Caco-2 (cell line): ENCODE data around the gene RNF121. TPM values are rescaled to one million over a fixed set of nuclear protein-coding genes. Genes with fewer than 3 reads are reported as not detected.
A peak's percentile ranks its signal among the peaks of the same experiment; 100 is the strongest.

ENCODE experiments used
- BruUV-seq: library from RNA; stranded (reverse); fragments of 400-500 nt; replicated peaks from 2 replicates; lab custom pipeline; 2021; lab: Mats Ljungman, UMichigan
- CTCF ChIA-PET: fragments of 300-600 bp; sonication (Branson Sonifier 250); formaldehyde crosslinking; loops from one replicate; lab custom pipeline; 2022; ENCODE audit warnings: antibody characterized with exemption; lab: Charles Lee
- POLR2A ChIA-PET: fragments of 300-600 bp; sonication (Branson Sonifier 250); formaldehyde crosslinking; loops from one replicate; lab custom pipeline; 2022; ENCODE audit warnings: antibody characterized with exemption; lab: Charles Lee
- DNase-seq, 2 experiments: peaks; one replicate each; pipeline versions ENCODE4 v3.0.0 to v3.0.0-alpha.2; 2020 to 2022
- H3K27me3 ChIP-seq: replicated peaks from 2 replicates; pipeline ENCODE4 v1.6.0; 2011; ENCODE audit warnings: low read length; ENCODE audit not compliant: control insufficient read depth, insufficient read depth
- H3K36me3 ChIP-seq: 2 replicates; pipeline ENCODE4 v1.5.1; 2011; ENCODE audit warnings: low read length; ENCODE audit not compliant: control insufficient read depth, insufficient read depth
- H3K4me1 ChIP-seq: fragments of 250-450 bp; sonication (Bioruptor Pico); 2 replicates; pipeline ENCODE4 v1.5.1; 2020; ENCODE audit warnings: mild to moderate bottlenecking
- H3K4me3 ChIP-seq: 2 replicates; pipeline ENCODE4 v1.5.1; 2011; ENCODE audit warnings: low read depth, mild to moderate bottlenecking, control low read depth, low read length
- H3K9me3 ChIP-seq: fragments of 250-450 bp; sonication (Bioruptor Pico); 2 replicates; pipeline ENCODE4 v1.5.1; 2020; ENCODE audit warnings: mild to moderate bottlenecking, moderate library complexity
- H3K27ac Mint-ChIP-seq: one replicate; pipeline ENCODE4 v1.8.0; 2022; ENCODE audit warnings: mixed read lengths; ENCODE audit not compliant: unreplicated experiment
- H3K27me3 Mint-ChIP-seq: one replicate; pipeline ENCODE4 v1.8.0; 2022; ENCODE audit warnings: mixed read lengths; ENCODE audit not compliant: insufficient read depth, unreplicated experiment
- H3K36me3 Mint-ChIP-seq: one replicate; pipeline ENCODE4 v1.8.0; 2022; ENCODE audit warnings: mild to moderate bottlenecking, mixed read lengths; ENCODE audit not compliant: insufficient read depth, unreplicated experiment
- H3K4me1 Mint-ChIP-seq: one replicate; pipeline ENCODE4 v1.8.0; 2022; ENCODE audit warnings: low read depth, mixed read lengths; ENCODE audit not compliant: unreplicated experiment
- H3K4me3 Mint-ChIP-seq: one replicate; pipeline ENCODE4 v1.8.0; 2022; ENCODE audit warnings: mild to moderate bottlenecking, moderate library complexity, mixed read lengths; ENCODE audit not compliant: unreplicated experiment
- H3K9me3 Mint-ChIP-seq: one replicate; pipeline ENCODE4 v1.8.0; 2022; ENCODE audit warnings: mixed read lengths; ENCODE audit not compliant: unreplicated experiment
- intact Hi-C: fragments of 100-400 bp; cut with micrococcal nuclease; formaldehyde crosslinking; loops from one replicate; pipeline ENCODE4 v1.10.0; 2022; ENCODE audit not compliant: unreplicated experiment
- total RNA-seq: library from RNA; stranded (reverse); gene quantifications from 2 replicates; pipeline ENCODE4 v1.2.3, GENCODE V29; 2022
- TF ChIP-seq, protein P1 (sequence below), 2 experiments: fragments of 200-600 bp in 1 of 2; IDR thresholded peaks; 1 replicate in 1 of 2; 2 replicates in 1 of 2; pipeline versions ENCODE4 v1.5.1 to v1.8.0; 2011 to 2022; ENCODE audit warnings: antibody characterized with exemption in 1 of 2, control low read depth in 1 of 2, inconsistent platforms in 1 of 2, low read depth in 1 of 2, low read length in 1 of 2, mild to moderate bottlenecking in 1 of 2, moderate library complexity in 1 of 2; ENCODE audit not compliant: insufficient read depth in 1 of 2, severe bottlenecking in 1 of 2, unreplicated experiment in 1 of 2

RNF121 gene
- total RNA-seq, 1 experiment from 2014 or later = 146 TPM

DNA sequence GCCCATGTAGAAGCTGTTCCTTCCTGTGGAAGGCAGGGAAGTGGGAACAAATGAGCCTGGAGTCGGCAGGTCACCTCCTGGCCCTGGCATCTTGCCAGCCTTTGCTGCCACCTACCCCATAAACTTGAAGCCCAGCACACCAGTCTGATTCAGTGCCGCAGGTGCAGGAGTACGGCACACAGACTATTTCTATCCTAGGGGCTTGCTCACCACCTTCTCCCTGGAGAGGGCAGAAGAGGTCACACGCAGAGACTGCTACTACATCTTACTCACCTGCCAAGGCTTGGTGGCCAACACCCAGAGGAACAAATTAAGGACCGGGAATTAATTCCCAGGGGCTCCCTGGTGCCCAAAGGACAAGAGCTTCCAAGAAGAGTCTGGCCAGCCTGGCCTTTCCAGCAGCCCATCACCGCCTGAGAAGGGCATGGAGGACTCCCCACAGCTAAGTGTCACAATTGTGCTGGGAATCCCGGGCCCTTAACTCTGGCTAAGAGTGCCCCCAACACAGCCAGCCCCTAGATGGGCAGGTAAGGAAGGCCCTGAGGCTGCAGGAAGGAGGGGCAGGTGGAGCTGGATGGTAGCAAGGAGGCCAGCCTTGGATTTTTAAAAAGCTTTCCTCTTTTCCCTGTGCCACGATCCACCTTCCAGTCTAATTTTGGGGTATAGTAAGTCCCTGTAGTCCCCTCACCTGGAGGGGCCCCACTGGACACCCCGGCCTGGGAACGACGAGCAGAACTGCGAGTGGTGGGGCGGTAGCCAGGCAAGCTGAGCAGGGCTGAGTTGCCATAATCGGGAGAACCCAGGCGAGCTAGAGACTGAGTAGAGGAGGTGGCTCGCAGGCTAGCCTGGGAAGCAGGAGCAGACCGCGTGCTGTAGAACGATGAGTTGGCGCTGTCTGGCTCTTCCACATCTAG, 76.8 kb downstream of the RNF121 start:
- Histone ChIP-seq H3K36me3 (peaks cover 43% of the 10 kb centered on the region), H3K4me3 (no peak overlapping the region), H3K9me3 (no peaks in the 10 kb centered on the region), H3K27me3 (no peaks in the 10 kb centered on the region), H3K4me1 (no peaks in the 10 kb centered on the region)
- Mint-ChIP-seq H3K9me3 (no peaks in the 10 kb centered on the region), H3K4me1 (no peaks in the 10 kb centered on the region), H3K36me3 (peaks cover 98% of the 10 kb centered on the region), H3K4me3 (no peak overlapping the region), H3K27ac (peak overlapping the region; percentile 34), H3K27me3 (no peaks in the 10 kb centered on the region)
- DNase-seq = no peak
- POLR2A ChIA-PET = no interaction called here
- CTCF ChIA-PET = interaction anchor here (1.3 kb wide), 2 partner anchors 19 to 86 kb away, joined by 3 to 9 read pairs; no protein-coding TSS in a partner anchor
- TF ChIP-seq, protein P1, sequence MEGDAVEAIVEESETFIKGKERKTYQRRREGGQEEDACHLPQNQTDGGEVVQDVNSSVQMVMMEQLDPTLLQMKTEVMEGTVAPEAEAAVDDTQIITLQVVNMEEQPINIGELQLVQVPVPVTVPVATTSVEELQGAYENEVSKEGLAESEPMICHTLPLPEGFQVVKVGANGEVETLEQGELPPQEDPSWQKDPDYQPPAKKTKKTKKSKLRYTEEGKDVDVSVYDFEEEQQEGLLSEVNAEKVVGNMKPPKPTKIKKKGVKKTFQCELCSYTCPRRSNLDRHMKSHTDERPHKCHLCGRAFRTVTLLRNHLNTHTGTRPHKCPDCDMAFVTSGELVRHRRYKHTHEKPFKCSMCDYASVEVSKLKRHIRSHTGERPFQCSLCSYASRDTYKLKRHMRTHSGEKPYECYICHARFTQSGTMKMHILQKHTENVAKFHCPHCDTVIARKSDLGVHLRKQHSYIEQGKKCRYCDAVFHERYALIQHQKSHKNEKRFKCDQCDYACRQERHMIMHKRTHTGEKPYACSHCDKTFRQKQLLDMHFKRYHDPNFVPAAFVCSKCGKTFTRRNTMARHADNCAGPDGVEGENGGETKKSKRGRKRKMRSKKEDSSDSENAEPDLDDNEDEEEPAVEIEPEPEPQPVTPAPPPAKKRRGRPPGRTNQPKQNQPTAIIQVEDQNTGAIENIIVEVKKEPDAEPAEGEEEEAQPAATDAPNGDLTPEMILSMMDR (IDR thresholded peaks at IDR 0.05; ENCODE audit: insufficient read depth in 1 of 2, low read depth in 1 of 2, low read length in 1 of 2, severe bottlenecking in 1 of 2, unreplicated experiment in 1 of 2) = no peak
- intact Hi-C loops = no loop called here
- BruUV-seq = no TSS peak

DNA sequence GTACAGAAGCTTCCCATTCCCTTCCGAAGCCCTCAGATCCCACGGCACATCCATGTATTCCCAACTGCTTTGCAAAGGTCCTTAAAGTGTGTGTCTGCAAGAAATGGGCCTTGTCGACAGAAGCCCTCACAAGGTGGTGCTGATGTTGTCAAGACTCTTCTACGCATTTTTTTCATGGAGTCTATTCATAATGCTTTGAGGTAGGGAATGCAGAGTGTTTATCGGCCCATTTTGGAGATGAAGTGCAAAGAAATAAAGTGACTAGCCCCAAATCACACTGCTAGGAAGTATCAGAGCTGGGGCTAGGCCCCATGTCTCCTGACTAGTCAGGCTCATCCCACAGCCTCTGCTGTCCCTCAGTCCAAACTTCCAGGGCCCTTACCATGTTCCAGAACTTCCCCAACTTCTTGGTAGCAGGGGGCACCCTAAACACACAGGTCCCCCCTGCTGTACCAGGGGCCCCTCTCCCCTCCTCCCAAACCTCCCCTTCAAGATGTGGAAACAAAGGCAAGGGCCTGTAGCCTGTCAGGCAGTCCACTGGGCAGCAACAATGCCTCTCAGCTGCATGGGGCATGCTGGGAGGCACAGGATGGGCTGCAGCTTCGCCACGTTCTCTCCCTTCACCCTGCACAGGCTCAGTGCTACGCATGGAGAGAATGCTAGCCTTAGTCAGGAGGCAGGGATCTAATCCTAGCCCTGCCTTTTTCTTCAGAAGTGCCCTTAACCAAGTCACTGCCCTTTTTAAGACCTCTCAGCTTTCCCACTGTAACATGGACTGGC, 77.7 kb downstream of the RNF121 start:
- ChIA-PET CTCF (interaction anchor here (1.1 to 1.3 kb wide), 2 partner anchors 19 to 85 kb away, joined by 3 read pairs; no protein-coding TSS in a partner anchor), POLR2A (no interaction called here)
- DNase-seq = no peak
- peaks cover 98% of the 10 kb centered on the region for H3K36me3 Mint-ChIP-seq
- Histone ChIP-seq H3K4me3 (no peak overlapping the region), H3K4me1 (no peaks in the 10 kb centered on the region), H3K36me3 (peaks cover 45% of the 10 kb centered on the region), H3K27me3 (no peaks in the 10 kb centered on the region), H3K9me3 (no peaks in the 10 kb centered on the region)
- intact Hi-C loops = no loop called here
- no peaks in the 10 kb centered on the region for H3K4me1 Mint-ChIP-seq
- H3K27ac Mint-ChIP-seq = peak overlapping the region; percentile 78
- H3K4me3 Mint-ChIP-seq = no peak overlapping the region
- H3K27me3 Mint-ChIP-seq = no peaks in the 10 kb centered on the region
- BruUV-seq = no TSS peak
- H3K9me3 Mint-ChIP-seq = no peaks in the 10 kb centered on the region
- TF ChIP-seq, protein P1 (IDR thresholded peaks at IDR 0.05; ENCODE audit: insufficient read depth in 1 of 2, low read depth in 1 of 2, low read length in 1 of 2, severe bottlenecking in 1 of 2, unreplicated experiment in 1 of 2) = no peak

DNA sequence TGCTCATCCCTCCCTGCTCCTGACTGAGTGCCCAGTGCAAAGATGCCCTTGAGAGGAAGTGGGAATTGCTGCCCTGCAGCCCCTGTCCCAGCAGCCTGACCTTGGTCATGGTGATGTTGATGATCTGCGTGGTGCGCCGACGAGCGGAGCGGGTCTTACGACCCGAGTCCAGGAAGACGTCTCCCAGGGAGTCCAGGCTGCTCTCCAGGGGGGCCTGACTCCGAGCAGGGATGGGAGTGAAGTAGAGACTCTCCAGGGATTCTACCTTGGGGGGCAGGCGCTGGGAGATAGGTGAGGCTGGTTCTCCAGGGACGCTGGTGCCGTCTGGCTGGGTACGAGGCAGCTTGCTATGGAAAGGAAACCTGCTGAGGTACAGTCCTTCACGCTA, 78.2 kb downstream of the RNF121 start:
- ChIA-PET CTCF (interaction anchor here (1.1 to 1.3 kb wide), 2 partner anchors 18 to 84 kb away, joined by 3 read pairs; no protein-coding TSS in a partner anchor), POLR2A (no interaction called here)
- Mint-ChIP-seq H3K4me1 (no peaks in the 10 kb centered on the region), H3K27me3 (no peaks in the 10 kb centered on the region), H3K4me3 (no peak overlapping the region), H3K9me3 (no peaks in the 10 kb centered on the region), H3K27ac (peak overlapping the region; percentile 78), H3K36me3 (peaks cover 98% of the 10 kb centered on the region)
- no peak overlapping the region for H3K4me3 ChIP-seq
- H3K27me3 ChIP-seq = no peaks in the 10 kb centered on the region
- TF ChIP-seq, protein P1 (IDR thresholded peaks at IDR 0.05; ENCODE audit: insufficient read depth in 1 of 2, low read depth in 1 of 2, low read length in 1 of 2, severe bottlenecking in 1 of 2, unreplicated experiment in 1 of 2) = no peak
- intact Hi-C loops = no loop called here
- no peaks in the 10 kb centered on the region for H3K9me3 ChIP-seq
- H3K36me3 ChIP-seq = peaks cover 41% of the 10 kb centered on the region
- no TSS peak for BruUV-seq
- DNase-seq = no peak
- no peaks in the 10 kb centered on the region for H3K4me1 ChIP-seq
